SK-N-SH treated with all-trans-retinoic acid at 6 μM for 48 hours (cell line): ENCODE data around the gene RHBDL3.

Source experiments
- ATAC-seq: fragments of 200-7000 bp; cut with Tn5 transposase; 3 replicates; pipeline ENCODE4 v1.9.1; 2020; ENCODE audit warnings: mild to moderate bottlenecking, moderate library complexity
- CSDC2 ChIP-seq: fragments of 250-450 bp; sonication (Bioruptor Pico); IDR thresholded peaks from 2 replicates; pipeline ENCODE4 v1.5.0; 2020; ENCODE audit warnings: mild to moderate bottlenecking, moderate library complexity
- ESRRG ChIP-seq: fragments of 250-450 bp; sonication (Bioruptor Pico); IDR thresholded peaks from 2 replicates; pipeline ENCODE4 v1.6.1; 2021; ENCODE audit warnings: mild to moderate bottlenecking
- OSR1 ChIP-seq: fragments of 250-450 bp; sonication (Bioruptor Pico); IDR thresholded peaks from 2 replicates; pipeline ENCODE4 v1.8.0; 2022; ENCODE audit warnings: moderate library complexity, mild to moderate bottlenecking, inconsistent platforms
- POU6F1 ChIP-seq: fragments of 250-450 bp; sonication (Bioruptor Pico); IDR thresholded peaks from 2 replicates; pipeline ENCODE4 v1.8.0; 2021; ENCODE audit warnings: low read depth, mild to moderate bottlenecking, moderate library complexity, borderline replicate concordance
- RARB ChIP-seq: fragments of 250-450 bp; sonication (Bioruptor Pico); IDR thresholded peaks from 2 replicates; pipeline ENCODE4 v1.8.0; 2021; ENCODE audit warnings: mild to moderate bottlenecking, moderate library complexity
- SNAI2 ChIP-seq: fragments of 250-450 bp; sonication (Bioruptor Pico); IDR thresholded peaks from 2 replicates; pipeline ENCODE4 v1.5.0; 2020; ENCODE audit warnings: mild to moderate bottlenecking, moderate library complexity
- TCF4 ChIP-seq: fragments of 250-450 bp; sonication (Bioruptor Pico); IDR thresholded peaks from 2 replicates; pipeline ENCODE4 v1.8.0; 2021; ENCODE audit warnings: mild to moderate bottlenecking, moderate library complexity, borderline replicate concordance
- TOX ChIP-seq: fragments of 250-450 bp; sonication (Bioruptor Pico); IDR thresholded peaks from 2 replicates; pipeline ENCODE4 v1.8.0; 2021; ENCODE audit warnings: mild to moderate bottlenecking, moderate library complexity, borderline replicate concordance
- TSHZ2 ChIP-seq: fragments of 250-450 bp; sonication (Bioruptor Pico); IDR thresholded peaks from 2 replicates; pipeline ENCODE4 v1.5.0; 2020; ENCODE audit warnings: mild to moderate bottlenecking, moderate library complexity
- ZFP3 ChIP-seq: fragments of 250-450 bp; sonication (Bioruptor Pico); IDR thresholded peaks from 2 replicates; pipeline ENCODE4 v1.5.0; 2020; ENCODE audit warnings: mild to moderate bottlenecking, moderate library complexity
- ZFP30 ChIP-seq: fragments of 450-650 bp; formaldehyde crosslinking; IDR thresholded peaks from 2 replicates; pipeline ENCODE4 v1.5.0; 2022; ENCODE audit warnings: mild to moderate bottlenecking, moderate library complexity
- ZNF565 ChIP-seq: fragments of 450-650 bp; formaldehyde crosslinking; conservative IDR thresholded peaks from 2 replicates; pipeline ENCODE4 v1.5.0; 2020; ENCODE audit warnings: low read depth, mild to moderate bottlenecking, moderate library complexity
- ZNF70 ChIP-seq: fragments of 450-650 bp; formaldehyde crosslinking; IDR thresholded peaks from 2 replicates; pipeline ENCODE4 v1.5.0; 2020; ENCODE audit warnings: mild to moderate bottlenecking, moderate library complexity
- ZNF8 ChIP-seq: fragments of 450-650 bp; formaldehyde crosslinking; IDR thresholded peaks from 2 replicates; pipeline ENCODE4 v1.5.0; 2020; ENCODE audit warnings: mild to moderate bottlenecking, moderate library complexity
- TF ChIP-seq, protein P1 (sequence below): fragments of 250-450 bp; sonication (Bioruptor Pico); IDR thresholded peaks from 2 replicates; pipeline ENCODE4 v1.5.1; 2021; ENCODE audit warnings: mild to moderate bottlenecking, moderate library complexity
- TF ChIP-seq, protein P2 (sequence below): fragments of 250-450 bp; sonication (Bioruptor Pico); IDR thresholded peaks from 2 replicates; pipeline ENCODE4 v1.8.0; 2020; ENCODE audit warnings: mild to moderate bottlenecking, moderate library complexity, borderline replicate concordance
- TF ChIP-seq, protein P3 (sequence below): fragments of 250-450 bp; sonication (Bioruptor Pico); IDR thresholded peaks from 2 replicates; pipeline ENCODE4 v1.5.1; 2020; ENCODE audit warnings: low read depth, mild to moderate bottlenecking, moderate library complexity

Gene RHBDL3

DNA sequence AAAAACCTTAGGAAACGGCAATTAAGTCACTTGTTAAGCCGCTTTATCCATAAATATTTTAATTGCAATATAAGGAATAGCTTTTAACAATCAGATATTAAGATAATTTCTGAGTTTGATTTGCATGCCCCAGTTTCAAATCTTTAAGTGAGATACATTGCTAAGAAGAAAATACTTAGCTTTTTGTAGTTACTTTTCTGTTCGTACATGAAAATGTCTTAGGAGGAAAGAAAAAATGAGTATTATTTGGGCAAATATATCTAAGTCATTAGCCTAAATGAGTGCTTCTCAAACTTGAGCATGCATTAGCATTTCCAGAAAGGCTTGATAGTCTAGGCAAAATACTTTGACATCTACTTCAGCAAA, 90.7 kb downstream of the RHBDL3 start (continued):
- TF ChIP-seq, protein P1, sequence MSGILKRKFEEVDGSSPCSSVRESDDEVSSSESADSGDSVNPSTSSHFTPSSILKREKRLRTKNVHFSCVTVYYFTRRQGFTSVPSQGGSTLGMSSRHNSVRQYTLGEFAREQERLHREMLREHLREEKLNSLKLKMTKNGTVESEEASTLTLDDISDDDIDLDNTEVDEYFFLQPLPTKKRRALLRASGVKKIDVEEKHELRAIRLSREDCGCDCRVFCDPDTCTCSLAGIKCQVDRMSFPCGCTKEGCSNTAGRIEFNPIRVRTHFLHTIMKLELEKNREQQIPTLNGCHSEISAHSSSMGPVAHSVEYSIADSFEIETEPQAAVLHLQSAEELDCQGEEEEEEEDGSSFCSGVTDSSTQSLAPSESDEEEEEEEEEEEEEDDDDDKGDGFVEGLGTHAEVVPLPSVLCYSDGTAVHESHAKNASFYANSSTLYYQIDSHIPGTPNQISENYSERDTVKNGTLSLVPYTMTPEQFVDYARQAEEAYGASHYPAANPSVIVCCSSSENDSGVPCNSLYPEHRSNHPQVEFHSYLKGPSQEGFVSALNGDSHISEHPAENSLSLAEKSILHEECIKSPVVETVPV (CRISPR knock-in tag) = no peak

DNA sequence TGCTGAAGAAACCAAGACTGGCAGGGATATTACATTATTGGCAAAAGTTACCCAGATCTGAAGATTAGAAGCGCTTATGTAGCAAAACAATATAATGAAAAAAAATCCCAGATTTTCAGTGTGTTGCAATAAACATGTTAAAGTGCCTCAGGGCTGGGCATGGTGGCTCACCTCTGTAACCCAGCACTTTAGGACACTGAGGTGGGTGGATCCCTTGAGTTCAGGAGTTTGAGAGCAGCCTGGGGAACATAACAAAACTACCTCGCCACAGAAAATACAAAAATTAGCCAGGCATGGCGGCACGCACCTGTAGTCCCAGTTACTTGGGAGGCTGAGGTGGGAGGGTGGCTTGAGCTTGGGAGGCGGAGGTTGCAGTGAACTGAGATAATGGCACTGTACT, 91.1 kb downstream of the RHBDL3 start:
- TF ChIP-seq ZNF565 (CRISPR knock-in tag) (no peak), ZFP3 (CRISPR knock-in tag) (no peak)
- TF ChIP-seq, protein P2, sequence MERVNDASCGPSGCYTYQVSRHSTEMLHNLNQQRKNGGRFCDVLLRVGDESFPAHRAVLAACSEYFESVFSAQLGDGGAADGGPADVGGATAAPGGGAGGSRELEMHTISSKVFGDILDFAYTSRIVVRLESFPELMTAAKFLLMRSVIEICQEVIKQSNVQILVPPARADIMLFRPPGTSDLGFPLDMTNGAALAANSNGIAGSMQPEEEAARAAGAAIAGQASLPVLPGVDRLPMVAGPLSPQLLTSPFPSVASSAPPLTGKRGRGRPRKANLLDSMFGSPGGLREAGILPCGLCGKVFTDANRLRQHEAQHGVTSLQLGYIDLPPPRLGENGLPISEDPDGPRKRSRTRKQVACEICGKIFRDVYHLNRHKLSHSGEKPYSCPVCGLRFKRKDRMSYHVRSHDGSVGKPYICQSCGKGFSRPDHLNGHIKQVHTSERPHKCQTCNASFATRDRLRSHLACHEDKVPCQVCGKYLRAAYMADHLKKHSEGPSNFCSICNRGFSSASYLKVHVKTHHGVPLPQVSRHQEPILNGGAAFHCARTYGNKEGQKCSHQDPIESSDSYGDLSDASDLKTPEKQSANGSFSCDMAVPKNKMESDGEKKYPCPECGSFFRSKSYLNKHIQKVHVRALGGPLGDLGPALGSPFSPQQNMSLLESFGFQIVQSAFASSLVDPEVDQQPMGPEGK (CRISPR knock-in tag) = no peak
- TF ChIP-seq, all 23 proteins: peak for 0
- no peak for ATAC-seq

GRCh38 chr17:32357615-32358014, 92.0 kb downstream of the RHBDL3 start:
- TF ChIP-seq POU6F1 (CRISPR knock-in tag) (no peak), OSR1 (CRISPR knock-in tag) (no peak), ZFP30 (no peak), TSHZ2 (CRISPR knock-in tag) (no peak), CSDC2 (CRISPR knock-in tag) (no peak), TCF4 (CRISPR knock-in tag) (no peak), ZFP3 (CRISPR knock-in tag) (no peak), ZNF565 (CRISPR knock-in tag) (no peak), RARB (CRISPR knock-in tag) (no peak), ZNF8 (no peak), ZNF70 (CRISPR knock-in tag) (no peak), TOX (no peak), SNAI2 (no peak), ESRRG (CRISPR knock-in tag) (no peak)
- TF ChIP-seq, protein P3, sequence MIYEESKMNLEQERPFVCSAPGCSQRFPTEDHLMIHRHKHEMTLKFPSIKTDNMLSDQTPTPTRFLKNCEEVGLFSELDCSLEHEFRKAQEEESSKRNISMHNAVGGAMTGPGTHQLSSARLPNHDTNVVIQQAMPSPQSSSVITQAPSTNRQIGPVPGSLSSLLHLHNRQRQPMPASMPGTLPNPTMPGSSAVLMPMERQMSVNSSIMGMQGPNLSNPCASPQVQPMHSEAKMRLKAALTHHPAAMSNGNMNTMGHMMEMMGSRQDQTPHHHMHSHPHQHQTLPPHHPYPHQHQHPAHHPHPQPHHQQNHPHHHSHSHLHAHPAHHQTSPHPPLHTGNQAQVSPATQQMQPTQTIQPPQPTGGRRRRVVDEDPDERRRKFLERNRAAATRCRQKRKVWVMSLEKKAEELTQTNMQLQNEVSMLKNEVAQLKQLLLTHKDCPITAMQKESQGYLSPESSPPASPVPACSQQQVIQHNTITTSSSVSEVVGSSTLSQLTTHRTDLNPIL (CRISPR knock-in tag) = no peak
- TF ChIP-seq, protein P2 (CRISPR knock-in tag) = no peak
- TF ChIP-seq, protein P1 (CRISPR knock-in tag) = no peak
- ATAC-seq = no peak
